DOHH2 (cell line): ENCODE data around the gene AHNAK.

Source experiments
- EZH2phosphoT487 ChIP-seq: fragments of 200-600 bp; sonication (generic); IDR thresholded peaks from 2 replicates; pipeline ENCODE4 v1.6.1; 2017; ENCODE audit warnings: borderline replicate concordance, mild to moderate bottlenecking, antibody characterized with exemption, low read length, moderate library complexity, mixed read lengths
- TF ChIP-seq, protein P1 (sequence below): fragments of 200-600 bp; sonication (generic); IDR thresholded peaks from one replicate; pipeline ENCODE4 v1.5.1; 2014; ENCODE audit warnings: antibody characterized with exemption, mild to moderate bottlenecking, low read depth, low read length; ENCODE audit not compliant: poor library complexity, severe bottlenecking

DNA sequence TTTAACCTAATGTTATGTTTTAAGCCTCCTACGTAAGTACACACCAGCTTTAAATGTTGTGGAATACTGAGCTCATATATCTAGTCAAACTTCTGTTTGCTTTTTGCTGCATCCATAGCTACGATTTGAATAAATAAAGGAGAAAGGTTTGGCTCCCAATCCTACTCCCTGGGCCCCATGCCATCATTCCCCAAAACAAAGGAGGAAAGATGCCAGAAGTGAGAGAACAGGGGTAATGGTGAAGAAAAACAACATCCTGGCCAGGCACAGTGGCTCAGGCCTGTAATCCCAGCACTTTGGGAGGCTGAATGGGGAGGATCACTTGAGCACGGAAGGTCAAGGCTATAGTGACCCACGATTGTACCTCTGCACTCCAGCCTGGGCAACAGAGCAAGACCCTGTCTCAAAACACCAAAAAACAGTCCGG lies 101.3 kb downstream of the AHNAK start:
- no peak for TF ChIP-seq EZH2phosphoT487
- TF ChIP-seq, protein P1, sequence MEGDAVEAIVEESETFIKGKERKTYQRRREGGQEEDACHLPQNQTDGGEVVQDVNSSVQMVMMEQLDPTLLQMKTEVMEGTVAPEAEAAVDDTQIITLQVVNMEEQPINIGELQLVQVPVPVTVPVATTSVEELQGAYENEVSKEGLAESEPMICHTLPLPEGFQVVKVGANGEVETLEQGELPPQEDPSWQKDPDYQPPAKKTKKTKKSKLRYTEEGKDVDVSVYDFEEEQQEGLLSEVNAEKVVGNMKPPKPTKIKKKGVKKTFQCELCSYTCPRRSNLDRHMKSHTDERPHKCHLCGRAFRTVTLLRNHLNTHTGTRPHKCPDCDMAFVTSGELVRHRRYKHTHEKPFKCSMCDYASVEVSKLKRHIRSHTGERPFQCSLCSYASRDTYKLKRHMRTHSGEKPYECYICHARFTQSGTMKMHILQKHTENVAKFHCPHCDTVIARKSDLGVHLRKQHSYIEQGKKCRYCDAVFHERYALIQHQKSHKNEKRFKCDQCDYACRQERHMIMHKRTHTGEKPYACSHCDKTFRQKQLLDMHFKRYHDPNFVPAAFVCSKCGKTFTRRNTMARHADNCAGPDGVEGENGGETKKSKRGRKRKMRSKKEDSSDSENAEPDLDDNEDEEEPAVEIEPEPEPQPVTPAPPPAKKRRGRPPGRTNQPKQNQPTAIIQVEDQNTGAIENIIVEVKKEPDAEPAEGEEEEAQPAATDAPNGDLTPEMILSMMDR: no peak
